Ramos (cell line): ENCODE measurements around the gene MMP15.
"Not testable (repeated sequence)": the region's sequence is repeated elsewhere in the genome, so short reads cannot be mapped to it uniquely, and the experiment has no call there.

ENCODE experiments used
- in situ Hi-C: fragments of 300-500 bp; cut with MboI; formaldehyde crosslinking; loops from one replicate; pipeline ENCODE4 v1.14.3; 2022; ENCODE audit warnings: low sequenced_read_pairs; ENCODE audit not compliant: unreplicated experiment

The MMP15 gene

DNA sequence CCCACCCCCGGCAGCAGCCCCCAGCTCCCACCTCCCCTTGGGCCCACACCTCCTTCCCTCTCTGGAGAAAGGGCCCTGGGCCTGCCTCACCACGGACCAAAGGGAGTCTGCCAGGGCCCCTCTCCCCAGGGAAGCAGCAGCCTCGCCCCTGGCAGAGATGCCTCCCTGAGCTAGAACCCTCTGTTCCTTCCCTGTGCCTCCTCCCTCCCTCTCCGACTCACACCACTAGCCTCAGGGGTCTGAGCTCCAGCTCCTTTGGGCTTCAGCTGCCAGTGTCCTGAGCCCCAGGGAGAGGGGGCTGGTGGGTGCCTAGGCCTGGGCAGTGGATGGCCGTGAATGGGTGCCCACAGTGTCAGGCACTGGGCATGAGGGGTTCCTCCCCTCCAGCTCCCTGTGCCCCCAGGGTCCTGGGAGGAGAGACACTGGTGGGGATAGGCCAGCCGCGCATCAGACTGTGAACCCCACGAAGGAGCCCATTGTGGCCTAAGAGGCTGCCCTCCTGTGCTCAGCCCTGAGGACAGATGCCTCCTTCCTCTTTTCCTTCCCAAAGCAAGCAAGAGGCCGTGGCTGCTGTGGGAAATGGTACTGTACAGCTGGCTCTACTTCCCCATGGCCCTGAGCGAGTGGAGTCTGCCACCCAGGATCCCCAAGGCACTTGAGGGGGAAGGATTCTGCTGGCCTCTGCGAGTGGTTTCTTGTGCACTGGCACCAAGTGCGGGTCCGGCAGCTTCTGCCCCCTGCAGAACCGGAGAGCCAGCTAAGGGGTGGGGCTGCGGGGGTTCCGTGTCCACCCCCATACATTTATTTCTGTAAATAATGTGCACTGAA lies 20.7 kb downstream of the MMP15 start:
- in situ Hi-C loops, result no loop called here

DNA sequence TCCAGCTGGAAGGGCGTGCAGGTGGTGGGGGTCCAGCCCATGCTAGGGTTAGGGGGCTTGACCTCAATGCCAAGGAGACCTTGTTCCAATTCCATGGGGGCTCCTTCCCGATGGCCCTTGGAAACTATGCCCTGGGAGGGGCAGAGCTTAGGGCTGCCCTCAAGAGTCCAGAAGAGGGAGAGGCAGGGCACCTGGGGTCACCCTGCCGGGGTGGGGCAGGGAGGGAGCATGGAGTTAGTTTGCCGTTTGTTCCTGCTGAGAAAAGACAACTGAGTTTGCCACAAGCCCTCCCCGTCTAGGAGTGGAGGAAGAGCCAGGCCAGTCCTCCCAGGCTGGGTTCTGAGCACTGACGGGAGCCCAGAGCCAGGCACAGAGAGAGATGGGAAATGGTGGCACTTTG lies 21.4 kb downstream of the MMP15 start:
- in situ Hi-C loops, result no loop called here

DNA sequence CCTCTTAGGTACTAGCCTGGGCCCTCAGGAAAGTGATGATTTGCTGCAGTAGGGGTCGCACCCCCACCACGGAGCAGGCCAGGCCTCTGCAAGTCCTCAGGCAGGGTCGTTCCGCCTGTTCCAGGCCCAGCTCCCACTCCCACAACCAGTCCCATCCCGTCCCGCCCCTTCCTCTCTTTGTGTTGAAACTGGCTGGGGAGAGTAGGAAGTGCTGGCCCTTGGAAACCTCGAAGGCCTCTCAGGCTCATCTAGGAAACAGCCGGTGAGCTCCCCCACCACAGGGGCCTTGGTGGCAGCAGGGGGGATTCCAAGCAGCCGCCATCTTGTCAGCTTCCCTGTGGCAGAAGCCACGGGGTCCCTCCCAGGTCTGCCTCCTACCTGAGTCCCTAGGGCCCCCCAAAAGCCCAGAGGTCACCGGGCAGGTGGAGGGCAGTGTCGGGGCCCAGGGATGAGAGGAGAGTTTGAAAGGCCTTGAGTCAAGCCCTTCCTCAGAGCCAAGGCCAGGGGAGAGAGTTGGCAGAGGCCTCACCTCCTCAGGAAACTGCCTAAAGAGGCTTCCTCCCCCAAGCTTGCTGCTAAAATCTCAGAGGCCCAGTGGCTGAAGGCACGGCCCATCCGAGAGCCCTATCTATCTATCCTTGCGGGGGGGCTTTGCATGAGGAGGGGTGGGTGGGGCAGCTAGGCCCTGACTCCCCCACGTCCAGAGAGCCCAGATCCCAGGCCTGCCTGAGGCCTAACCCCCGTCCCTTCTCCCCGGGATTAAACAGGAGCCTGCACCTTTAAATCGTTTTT lies 22.2 kb downstream of the MMP15 start:
- in situ Hi-C loops, result no loop called here

DNA sequence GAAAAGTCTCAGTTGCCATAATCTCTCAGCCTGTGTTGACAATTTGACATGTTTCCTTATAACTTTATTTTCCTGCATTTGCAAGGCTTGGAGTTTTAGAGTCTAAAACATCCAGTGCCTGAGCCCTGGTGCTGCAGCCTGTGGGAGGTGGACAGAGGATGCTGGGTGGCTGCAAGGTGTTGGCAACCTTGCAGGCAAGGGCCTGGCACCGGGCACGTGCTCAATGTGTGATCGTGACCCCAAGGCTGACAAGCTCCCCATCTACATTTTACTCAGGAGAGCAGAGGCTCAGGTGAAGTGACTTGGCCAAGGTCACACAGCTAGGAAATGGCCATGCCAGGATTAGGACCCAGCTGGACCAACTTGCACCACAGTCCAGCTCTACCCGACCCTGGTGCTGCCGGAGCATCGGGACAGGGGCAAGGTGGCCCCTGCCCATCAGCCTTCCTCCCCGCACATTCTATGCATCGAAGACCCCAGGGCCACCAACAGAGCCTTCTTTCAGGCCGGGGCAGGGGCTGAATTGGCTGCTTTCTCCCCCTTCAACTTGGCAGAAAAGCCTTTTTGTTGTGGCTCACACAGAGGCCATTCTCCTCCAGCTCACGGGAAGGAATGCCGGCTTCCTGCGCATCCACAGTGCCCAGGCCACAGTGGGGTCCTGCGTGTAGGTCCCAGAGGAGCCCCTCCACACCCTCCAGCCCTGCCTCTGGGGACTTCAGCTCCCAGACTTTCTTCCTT lies 23.1 kb downstream of the MMP15 start:
- in situ Hi-C loops, result no loop called here

DNA sequence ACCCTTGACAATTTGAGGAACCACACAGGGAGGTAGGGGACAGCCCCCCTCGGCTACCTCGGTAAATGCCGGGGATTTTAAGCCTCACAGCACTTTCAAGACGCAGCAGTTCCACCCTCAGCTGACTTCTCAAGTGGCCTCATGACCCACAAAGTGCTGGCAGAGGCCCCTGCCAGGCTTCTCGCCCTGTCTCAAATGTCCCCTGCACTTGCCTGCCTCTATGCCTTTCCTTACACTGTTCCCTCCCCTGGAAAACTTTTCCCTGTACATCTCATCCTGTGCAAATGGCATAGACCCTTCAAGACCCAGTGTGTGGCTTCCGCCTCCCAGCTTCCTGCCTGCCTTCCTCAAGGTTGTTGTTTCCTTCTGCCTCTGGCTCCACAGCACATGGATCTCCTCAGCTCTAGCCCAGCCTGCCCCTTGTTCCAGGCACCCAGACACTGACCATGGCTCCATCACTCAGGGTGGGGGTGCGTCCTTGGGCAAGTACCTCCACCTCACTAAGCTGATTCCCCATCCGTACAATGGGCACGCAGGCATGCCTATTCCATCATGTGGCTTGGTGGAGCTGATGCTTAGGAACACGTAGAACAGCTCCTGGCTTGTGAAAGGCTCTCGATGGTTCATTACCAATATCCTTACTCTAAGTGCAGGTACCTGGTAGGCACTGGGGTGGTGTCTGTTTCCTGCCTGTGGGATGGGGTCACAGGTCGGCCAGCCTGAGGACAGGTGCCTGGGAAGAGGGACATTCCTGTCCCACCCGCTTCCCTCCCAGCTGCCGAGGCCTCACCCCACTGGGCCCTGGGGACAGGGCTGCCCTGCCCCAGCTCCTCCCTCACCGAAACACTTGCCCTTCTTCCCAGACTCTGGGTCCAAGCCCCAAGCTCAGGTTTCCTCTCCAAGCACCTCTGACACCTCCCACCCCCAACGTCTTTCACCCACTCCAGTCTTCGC lies 24.0 kb downstream of the MMP15 start:
- in situ Hi-C loops, result no loop called here

DNA sequence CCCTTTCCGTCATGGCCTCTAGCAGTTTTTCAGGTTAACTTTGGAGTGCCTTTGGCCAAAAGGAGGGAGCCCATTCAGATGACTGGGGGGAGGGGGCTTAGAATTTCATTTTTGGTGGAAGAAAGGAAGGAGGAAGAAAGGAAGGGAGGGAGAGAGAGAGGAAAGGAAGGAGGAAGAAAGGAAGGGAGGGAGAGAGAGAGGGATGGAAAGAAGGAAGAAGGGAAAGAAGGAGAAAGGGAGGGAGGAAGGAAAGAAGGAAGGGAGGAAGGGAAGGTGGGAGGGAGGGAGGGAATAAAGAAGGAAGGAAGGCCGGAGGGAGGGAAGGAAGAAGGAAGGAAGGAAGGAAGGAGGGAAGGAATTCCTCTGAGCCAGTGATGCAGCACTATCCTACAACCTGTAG lies 25.7 kb downstream of the MMP15 start:
- in situ Hi-C loops, result no loop called here

DNA sequence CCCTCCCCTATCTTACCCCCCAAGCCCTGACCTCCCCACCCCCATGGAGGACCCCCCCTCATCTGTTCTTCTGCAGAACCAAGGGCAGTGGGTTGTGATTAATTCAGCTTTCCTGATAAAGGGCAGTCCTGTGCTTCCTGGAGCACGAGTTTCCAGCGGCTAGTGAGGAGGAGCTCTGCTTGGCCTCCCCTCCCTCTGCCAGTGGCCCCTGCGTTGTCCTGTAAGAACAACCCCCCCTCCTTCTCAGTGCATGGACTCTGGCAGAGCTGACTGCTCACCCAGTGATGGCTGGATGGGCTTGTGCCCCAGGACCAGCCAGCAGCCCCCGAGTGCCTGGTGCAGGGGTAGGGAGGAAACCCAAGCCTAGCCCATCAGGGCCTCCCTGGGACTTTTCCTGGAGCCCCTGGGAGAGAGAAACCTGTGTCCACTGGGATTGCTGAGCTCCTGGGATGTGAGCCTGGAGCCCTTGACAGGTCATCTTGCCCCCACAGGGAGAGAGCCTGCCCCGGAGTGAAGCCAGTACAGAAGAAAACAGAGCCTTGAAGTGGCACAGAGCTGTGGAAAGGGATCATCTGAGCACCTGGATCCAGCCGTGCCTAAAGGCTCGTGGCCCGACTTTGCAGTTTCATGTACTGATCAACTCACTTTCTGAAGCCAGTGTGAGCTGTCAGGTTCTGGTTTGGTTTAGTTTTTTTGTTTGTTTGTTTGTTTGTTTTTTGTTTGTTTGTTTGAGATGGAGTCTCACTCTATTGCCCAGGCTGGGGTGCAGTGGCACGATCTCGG lies 26.5 kb downstream of the MMP15 start:
- in situ Hi-C loops, result no loop called here

DNA sequence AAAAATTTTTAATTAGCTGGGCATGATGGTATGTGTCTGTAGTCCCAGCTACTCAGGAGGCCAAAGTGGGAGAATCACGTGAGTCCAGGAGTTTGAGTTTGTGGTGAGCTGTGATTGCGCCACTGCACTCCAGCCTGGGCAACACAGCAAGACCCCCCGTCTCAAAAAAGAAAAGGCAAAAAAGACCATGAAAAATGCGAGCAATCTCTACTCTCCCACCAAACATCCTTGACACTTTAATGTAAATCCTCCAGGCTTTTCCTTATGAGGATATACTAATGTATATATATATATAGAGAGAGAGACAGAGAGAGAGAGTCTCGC lies 28.1 kb downstream of the MMP15 start:
- in situ Hi-C loops, result no loop called here

DNA sequence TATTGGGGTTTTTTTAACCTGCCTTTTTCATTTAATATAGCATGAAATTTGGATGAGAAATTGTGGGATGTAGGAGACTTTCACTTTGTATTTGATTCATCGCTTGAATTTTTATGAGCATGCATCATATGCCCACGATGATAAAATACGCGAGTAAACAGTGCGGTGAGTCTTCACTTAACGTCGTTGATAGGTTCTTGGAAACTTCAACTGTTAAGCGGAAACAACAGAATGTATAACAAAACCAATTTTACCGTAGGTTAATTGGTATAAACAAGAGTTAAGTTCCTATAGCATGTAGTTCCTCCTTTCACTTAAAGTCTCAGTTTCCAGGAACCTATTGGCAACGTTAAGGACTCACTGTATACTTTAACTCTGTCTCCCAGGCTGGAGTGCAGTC lies 28.7 kb downstream of the MMP15 start:
- in situ Hi-C loops, result no loop called here

DNA sequence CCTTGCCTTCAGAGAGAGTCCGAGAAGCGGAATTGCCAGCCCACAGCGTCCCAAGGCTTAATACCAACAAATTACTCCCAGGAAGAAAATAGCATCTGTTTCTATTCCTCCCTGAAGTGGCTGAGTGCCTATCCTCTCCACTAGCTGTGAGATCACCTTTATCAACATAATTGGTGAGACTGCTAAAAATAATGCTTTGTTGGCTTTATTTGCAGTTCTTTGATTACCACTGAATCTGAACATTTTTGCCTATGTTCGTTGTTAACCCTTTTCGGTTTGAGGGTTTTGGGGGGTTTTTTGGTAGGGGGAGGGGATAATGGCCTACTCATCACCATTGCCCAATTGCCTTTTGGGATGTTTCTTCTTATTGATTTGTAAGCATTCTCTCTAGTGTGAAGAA lies 31.0 kb downstream of the MMP15 start:
- in situ Hi-C loops, result no loop called here

DNA sequence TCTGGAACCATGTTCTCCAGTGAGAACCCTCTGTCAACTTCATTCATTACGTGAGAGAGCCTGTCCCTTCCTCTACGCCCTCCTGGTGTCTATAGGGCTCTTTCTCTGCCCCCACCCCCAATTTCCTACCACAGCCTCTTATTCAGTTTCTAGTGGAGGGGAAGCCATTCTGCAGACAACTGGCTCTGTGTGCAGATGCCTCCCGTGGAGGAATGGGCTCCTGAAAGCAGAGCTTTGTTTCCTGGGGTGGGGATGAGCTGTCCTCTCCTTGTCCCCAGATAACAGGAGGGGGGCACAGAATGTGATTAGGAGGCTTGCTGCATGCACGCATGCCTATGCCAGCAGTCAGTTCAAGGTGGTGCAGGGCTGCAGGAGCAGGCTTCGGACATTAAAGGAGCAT lies 31.6 kb downstream of the MMP15 start:
- in situ Hi-C loops, result no loop called here

DNA sequence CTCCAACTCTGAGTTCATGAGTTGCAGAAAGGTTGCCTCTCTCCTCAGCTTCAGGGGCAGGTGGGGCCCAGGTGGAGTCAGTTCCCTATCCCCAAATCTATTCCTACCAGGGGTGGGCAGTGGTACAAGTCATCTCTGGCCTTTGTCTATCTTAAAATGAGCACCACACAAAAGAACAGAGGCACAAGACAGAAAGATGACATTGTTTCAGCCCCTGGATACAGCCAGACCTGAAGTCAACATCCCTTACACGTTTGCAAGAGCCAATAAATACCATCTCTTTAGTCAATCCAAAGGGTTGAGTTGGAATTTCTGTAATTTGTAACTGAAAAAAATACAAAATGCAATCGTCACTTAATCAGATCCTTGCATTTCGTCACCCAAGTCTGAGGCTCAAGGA lies 32.2 kb downstream of the MMP15 start:
- in situ Hi-C loops, result no loop called here

DNA sequence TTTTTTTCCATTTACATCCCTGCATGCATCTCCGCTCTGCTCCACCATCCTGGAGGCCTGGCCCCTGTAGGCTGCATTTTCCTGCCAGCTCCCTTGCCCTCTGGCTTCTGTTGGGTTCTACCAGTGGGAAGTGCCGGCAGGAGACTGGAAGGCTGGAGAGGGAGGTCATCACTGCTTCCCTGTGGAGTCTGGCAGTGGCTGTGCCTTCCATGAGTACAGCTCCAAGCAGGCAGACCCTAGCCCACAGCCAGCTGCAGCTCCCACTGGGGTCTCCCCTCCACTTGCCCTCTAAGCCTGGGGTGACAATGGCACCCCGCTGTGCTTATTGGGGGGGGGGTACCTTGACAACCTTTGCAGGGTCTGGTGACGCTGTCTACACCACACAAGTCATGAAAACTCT lies 37.3 kb downstream of the MMP15 start:
- in situ Hi-C loops, result no loop called here

DNA sequence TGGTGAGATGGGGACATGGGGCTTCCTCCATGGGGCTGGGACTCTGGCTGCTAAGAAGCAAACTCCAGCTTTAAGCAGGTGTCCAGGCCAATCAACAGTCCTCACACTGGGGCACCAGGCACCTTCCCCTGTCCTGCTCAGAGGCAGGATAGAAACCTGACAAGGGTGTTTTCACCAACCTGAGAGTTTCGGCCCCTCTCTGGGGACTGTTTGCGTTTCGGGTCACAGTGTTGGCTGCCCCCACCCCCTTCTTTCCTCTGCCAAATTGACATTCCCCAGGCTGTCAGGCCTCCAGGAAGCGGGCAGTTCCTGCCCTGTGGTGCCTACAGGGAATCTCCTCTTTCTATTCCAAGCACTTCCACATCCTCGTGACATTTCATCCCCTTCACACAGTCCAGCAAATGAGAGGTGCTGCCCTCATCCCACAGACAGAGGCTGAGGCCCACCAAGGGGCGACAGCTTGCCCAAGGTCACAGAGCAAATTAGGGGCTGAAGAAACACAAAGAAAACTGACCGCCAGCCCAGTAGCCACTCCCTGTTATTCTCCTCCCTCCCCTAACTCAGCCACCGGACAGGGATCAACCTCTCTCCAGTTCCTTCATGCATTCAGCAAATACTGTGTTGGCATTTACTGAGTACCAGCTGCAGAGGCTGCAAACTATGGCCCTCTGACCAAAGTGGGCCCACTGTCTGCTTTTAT lies 38.0 kb downstream of the MMP15 start:
- in situ Hi-C loops, result no loop called here

DNA sequence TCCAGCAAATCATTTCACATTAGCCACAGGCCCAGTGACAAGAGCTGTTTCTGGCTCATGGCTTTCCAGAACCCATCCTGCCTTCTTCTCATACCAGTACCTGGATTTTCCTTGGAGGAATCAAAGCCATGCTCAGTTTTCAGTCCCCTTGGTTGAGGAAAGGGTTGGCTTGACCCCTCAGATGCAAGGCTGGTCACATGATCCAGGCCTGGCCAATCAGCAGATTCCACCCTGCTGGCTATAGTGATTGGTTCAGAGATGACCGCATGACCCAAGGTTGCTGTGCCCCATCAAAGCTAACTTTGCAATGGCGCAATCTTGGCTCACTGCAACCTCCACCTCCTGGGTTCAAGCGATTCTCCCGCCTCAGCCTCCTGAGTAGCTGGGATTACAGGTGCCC lies 45.0 kb downstream of the MMP15 start:
- in situ Hi-C loops, result no loop called here

DNA sequence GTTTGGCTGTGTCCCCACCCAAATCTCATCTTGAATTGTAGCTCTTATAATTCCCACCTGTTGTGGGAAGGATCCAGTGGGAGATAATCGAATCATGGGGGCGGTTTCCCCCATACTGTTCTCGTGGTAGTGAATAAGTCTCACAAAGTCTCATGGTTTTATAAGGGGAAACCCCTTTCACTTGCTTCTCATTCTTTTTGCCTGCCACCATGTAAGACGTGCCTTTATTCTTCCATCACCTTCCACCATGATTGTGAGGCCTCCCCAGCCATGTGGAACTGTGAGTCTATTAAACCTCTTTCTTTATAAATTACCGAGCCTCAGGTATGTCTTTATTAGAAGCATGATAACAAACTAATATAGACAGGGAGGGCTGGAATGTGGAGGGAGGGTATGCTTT lies 46.6 kb downstream of the MMP15 start:
- in situ Hi-C loops, result not testable (repeated sequence)

DNA sequence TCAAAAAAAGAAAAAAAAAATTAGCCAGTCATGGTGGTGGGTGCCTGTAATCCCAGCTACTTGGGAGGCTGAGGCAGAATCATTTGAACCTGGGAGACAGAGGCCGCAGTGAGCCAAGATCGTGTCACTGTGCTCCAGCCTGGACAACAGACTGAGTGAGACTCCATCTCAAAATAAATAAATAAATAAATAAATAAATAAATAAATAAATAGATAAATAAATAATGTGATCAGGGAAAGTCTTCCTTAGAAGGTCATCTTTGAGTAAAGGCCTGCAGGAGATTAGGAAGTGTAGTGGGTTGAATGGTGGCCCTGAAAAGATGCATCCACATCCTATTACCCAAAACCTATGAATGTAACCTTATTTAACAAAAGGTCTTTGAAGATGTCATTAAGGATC lies 47.5 kb downstream of the MMP15 start:
- in situ Hi-C loops, result not testable (repeated sequence)

DNA sequence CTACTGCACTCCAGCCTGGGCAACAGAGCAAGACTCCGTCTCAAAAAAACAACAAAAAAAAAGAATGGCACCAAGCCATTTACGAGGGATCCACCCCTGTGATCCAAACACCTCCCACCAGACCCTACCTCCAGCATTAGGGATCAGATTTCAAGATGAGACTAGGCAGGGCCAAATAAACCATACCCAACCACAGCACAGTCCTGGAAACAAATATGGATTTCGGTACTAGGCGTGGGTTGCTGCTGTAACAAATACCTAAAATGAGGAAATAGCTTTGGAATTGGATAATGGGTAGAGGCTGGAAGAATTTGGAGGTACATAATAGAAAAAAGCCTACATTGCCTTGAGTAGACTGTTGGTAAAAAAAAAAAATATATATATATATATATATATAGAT lies 49.1 kb downstream of the MMP15 start:
- in situ Hi-C loops, result no loop called here

DNA sequence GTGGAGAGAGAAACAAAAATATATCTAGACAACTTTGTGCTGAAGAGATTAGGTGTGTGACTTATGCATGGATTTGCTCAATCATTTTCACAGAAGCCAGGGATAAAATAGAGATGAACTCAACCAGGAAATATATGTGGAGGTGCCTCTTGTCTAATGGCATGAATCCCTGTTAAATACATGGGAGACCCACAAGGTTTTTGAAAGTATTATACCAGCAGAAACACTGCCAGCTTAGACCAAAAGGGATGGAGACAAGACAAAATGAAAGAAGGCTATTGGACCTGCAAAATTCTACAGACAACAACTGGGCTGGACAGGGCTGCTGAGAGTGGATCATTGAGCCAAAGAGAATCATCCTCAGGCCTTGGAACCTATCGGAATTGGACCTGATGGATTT lies 51.0 kb downstream of the MMP15 start:
- in situ Hi-C loops, result no loop called here
